RWPE1 (cell line): ENCODE data around the gene ADCY3.

ENCODE experiments used
- CTCF ChIA-PET: fragments of 350-600 bp; sonication (Branson Sonifier 250); formaldehyde crosslinking; extraction: SDS; loops from one replicate; lab custom pipeline; 2021; lab: Yijun Ruan, JAX
- POLR2A ChIA-PET: fragments of 400-600 bp; formaldehyde crosslinking; extraction: SDS; loops from one replicate; lab custom pipeline; 2020; ENCODE audit warnings: antibody characterized with exemption; ENCODE audit not compliant: low non-redundant PET; lab: Yijun Ruan, JAX
- DNase-seq: peaks from one replicate; pipeline ENCODE4 v3.0.0; 2012; ENCODE audit warnings: low spot score
- H3K27ac ChIP-seq: fragments of 450-650 bp; 2 replicates; pipeline ENCODE4 v1.5.1; 2017
- TF ChIP-seq, protein P1 (sequence below): fragments of 450-650 bp; conservative IDR thresholded peaks from 2 replicates; pipeline ENCODE4 v1.5.1; 2017; ENCODE audit warnings: low read depth, mild to moderate bottlenecking

Gene ADCY3

DNA sequence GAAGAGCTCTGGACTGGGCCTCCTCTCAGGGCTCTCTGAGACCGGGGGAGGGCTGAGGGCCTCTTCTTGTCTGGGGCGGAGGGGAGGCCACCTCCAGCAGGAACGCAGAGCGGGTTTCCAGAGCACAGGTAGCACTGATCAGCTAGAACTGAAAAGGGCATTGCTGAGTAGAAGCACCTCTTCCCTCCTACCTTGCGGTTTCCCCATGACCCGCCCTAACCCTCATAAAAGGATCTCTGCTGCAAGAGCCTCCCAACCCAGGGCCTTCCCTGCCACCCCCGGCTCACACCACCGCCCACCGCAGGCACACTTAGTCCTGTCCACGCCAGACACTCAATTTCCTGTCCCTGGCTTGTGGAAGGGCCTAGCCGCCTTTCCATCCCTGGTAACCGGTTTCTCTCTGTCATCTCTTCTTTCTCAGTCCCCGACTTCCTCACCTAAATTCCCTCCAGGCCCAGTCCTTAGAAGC, 966 bp downstream of the ADCY3 start:
- peak overlapping the region; percentile 78 for H3K27ac ChIP-seq
- CTCF ChIA-PET: interaction anchor here (0.6 to 1.3 kb wide), 4 partner anchors 91 to 222 kb away, joined by 3 read pairs; partner anchors contain the start of genes CENPO and PTRHD1

DNA sequence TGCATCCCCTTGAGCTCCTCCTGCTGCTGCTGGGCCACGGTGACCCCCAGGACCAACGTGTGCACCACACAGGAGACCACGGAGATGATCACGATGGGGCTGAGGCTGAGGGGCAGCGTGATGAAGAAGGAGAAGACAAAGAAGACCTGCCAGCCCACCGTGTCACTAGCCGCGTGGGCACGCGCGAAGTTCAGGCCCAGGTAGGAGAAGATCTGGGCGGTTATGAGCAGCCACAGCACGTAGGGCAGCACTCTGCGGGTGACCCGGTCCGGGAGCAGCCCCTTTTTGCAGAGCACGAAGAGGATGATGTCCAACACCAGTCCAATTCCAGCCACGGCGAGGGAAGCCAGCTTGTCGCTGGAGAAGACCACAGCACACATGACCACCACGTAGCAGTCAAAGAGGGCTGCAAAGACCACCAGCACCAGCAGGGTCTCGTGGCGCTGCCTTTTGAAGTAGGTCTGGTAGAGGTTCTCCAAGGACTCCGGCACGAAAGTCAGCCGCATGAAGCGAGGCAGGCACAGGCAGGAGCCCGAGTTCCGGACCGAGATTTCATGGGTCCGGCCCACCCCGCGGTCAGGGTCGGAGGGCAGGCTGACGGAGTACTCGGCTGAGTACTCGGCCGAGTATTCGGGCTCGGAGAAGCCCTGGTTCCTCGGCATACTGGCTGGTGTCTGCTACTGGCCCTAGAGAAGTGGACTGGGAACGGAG, 1.6 kb downstream of the ADCY3 start:
- H3K27ac ChIP-seq: peak overlapping the region; percentile 78
- CTCF ChIA-PET: interaction anchor here (0.6 to 1.3 kb wide), 2 partner anchors 91 to 223 kb away, joined by 3 read pairs; no protein-coding TSS in a partner anchor
- TF ChIP-seq, protein P1, sequence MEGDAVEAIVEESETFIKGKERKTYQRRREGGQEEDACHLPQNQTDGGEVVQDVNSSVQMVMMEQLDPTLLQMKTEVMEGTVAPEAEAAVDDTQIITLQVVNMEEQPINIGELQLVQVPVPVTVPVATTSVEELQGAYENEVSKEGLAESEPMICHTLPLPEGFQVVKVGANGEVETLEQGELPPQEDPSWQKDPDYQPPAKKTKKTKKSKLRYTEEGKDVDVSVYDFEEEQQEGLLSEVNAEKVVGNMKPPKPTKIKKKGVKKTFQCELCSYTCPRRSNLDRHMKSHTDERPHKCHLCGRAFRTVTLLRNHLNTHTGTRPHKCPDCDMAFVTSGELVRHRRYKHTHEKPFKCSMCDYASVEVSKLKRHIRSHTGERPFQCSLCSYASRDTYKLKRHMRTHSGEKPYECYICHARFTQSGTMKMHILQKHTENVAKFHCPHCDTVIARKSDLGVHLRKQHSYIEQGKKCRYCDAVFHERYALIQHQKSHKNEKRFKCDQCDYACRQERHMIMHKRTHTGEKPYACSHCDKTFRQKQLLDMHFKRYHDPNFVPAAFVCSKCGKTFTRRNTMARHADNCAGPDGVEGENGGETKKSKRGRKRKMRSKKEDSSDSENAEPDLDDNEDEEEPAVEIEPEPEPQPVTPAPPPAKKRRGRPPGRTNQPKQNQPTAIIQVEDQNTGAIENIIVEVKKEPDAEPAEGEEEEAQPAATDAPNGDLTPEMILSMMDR: no peak
- DNase-seq: no peak
- POLR2A ChIA-PET: no interaction called here

More for the DNA sequence above, 966 bp downstream of the ADCY3 start:
- POLR2A ChIA-PET: no interaction called here
- DNase-seq: peak; percentile 72
- TF ChIP-seq, protein P1: no peak

DNA sequence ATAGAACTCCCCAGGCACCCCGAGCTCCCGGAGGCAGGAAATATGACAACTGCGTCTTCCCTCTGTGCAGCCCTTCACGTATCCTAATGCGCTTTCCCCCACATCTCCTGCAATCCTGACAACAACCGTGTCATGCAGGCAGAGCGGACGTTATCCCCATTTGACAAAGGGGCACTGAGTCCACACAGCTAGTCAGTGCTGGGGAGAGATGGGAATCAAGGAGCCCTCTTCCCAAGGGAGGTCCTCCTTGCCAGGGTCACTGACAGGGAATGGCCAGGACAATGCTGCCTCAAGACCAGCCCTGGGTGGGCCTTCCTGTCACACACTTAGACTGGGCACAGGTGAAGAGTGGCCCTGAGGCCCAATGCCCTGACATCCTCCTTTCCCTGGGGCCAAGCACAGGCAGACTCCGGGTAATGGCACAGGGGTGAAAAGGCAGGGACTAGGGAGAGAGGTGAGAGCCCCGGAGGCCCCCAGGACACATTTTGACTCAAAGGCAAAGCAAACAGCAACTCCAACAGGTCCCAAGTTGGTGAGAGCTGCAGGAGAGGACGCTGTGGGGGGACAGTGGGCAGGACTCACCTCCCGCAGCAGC, 2.2 kb downstream of the ADCY3 start:
- CTCF ChIA-PET: interaction anchor here (1.3 kb wide), 1 partner anchor 90 kb away, joined by 3 read pairs; no protein-coding TSS in a partner anchor
- DNase-seq: no peak
- POLR2A ChIA-PET: no interaction called here
- TF ChIP-seq, protein P1: no peak
- H3K27ac ChIP-seq: no peak overlapping the region

DNA sequence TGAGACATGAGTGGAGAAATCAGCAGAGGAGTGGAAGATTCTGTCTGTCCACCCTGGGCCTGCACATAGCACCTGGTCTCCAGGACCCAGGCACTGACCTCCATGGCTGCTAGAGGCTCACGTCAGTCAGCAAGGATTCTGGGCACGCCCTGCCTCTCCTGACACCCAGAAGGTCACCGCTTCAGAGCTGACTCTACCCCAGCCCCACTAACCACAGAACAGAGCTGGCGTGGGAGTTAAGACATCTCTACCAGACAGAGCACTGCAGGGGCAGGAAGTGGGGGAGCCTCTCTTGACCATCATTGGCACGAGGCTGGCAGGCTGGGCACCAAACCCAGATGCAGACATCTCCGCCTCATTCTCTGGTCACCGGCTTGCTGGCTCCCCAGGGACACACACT, 3.0 kb downstream of the ADCY3 start:
- TF ChIP-seq, protein P1: no peak
- ChIA-PET POLR2A (no interaction called here), CTCF (no interaction called here)
- DNase-seq: no peak
- H3K27ac ChIP-seq: peak overlapping the region; percentile 3; the same call in 1 of the 2 replicates

DNA sequence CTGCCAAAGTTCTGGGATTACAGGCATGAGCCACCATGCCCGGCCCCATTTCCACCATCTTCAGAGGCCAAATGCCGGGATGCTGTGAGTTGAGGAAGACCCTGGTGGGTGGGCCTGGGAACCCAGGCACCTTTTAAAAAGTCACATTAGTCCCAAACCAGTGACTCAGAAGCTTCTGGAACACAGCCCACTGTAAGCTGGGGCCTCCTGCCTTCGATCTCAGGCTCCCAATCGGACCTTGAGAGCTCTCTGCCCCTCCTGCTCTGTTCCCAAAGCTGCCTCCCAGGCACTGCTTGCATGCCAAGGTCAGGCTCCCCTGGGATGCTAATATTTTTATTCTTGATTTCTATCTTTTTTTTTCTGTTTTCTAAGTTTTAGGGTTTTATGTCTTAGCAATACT, 4.2 kb downstream of the ADCY3 start:
- CTCF ChIA-PET: no interaction called here
- DNase-seq: no peak
- POLR2A ChIA-PET: no interaction called here

GRCh38 chr2:24915175-24915574, 4.9 kb downstream of the ADCY3 start:
- ChIA-PET POLR2A (no interaction called here), CTCF (no interaction called here)
- no peak overlapping the region for H3K27ac ChIP-seq
- no peak for DNase-seq
- TF ChIP-seq, protein P1: no peak

More for the DNA sequence above, 4.2 kb downstream of the ADCY3 start:
- TF ChIP-seq, protein P1: no peak
- no peak overlapping the region for H3K27ac ChIP-seq
